GM12878 (cell line): Measurements from ENCODE around the gene PCBD1. TPM values are rescaled to one million over a fixed set of nuclear protein-coding genes. Genes with fewer than 3 reads are reported as not detected.

ENCODE experiments used
- ATAC-seq: fragments of 200-7000 bp; cut with Tn5 transposase; 3 replicates; pipeline ENCODE4 v1.9.1; 2020; ENCODE audit warnings: mild to moderate bottlenecking, moderate library complexity
- BruUV-seq: library from RNA; stranded (reverse); fragments of 400-500 nt; replicated peaks from 2 replicates; lab custom pipeline; 2021; lab: Mats Ljungman, UMichigan
- CTCF ChIA-PET: fragments of 300-600 bp; sonication (Branson Sonifier 250); formaldehyde crosslinking; extraction: SDS; loops from one replicate; lab custom pipeline; 2021; ENCODE audit warnings: inconsistent platforms; lab: Yijun Ruan, JAX
- POLR2A ChIA-PET: fragments of 350-600 bp; formaldehyde crosslinking; extraction: SDS; loops from one replicate; lab custom pipeline; 2021; ENCODE audit warnings: inconsistent platforms; lab: Charles Lee
- RAD21 ChIA-PET: fragments of 300-600 bp; sonication (Branson Sonifier 250); formaldehyde crosslinking; loops from one replicate; lab custom pipeline; 2023; ENCODE audit warnings: antibody characterized with exemption; ENCODE audit not compliant: unreplicated experiment; lab: Charles Lee
- SMC1A ChIA-PET: fragments of 300-600 bp; sonication (Branson Sonifier 250); formaldehyde crosslinking; loops from one replicate; lab custom pipeline; 2023; ENCODE audit not compliant: unreplicated experiment, uncharacterized antibody; lab: Charles Lee
- DNase-seq: peaks from one replicate; pipeline ENCODE4 v3.0.0-alpha.2; 2011; ENCODE audit warnings: low read depth, low spot score
- FAIRE-seq: peaks from 3 replicates; lab custom pipeline; 2011; peaks lifted over from hg19 to GRCh38; lab: Jason Lieb, UNC
- H2AFZ ChIP-seq: 2 replicates; pipeline ENCODE4 v1.6.0; 2011; ENCODE audit warnings: low read depth, low read length, control low read depth; ENCODE audit not compliant: control insufficient read depth
- H3K27ac ChIP-seq: 2 replicates; pipeline ENCODE4 v1.5.1; 2011; ENCODE audit warnings: control low read depth; ENCODE audit not compliant: control insufficient read depth, insufficient read depth
- H3K27me3 ChIP-seq, 2 experiments: replicated peaks in 1 of 2; 2 replicates each; pipeline versions ENCODE4 v1.6.0 to v1.6.1; 2011; ENCODE audit warnings: low read length in 1 of 2; ENCODE audit not compliant: control insufficient read depth in 2 of 2, insufficient read depth in 2 of 2
- H3K36me3 ChIP-seq, 2 experiments: 2 replicates each; pipeline ENCODE4 v1.5.1; 2011; ENCODE audit warnings: low read length in 1 of 2; ENCODE audit not compliant: control insufficient read depth in 2 of 2, insufficient read depth in 2 of 2
- H3K4me1 ChIP-seq: 2 replicates; pipeline ENCODE4 v1.6.1; 2011; ENCODE audit warnings: mild to moderate bottlenecking, low read length, moderate library complexity, mixed read lengths; ENCODE audit not compliant: control insufficient read depth, insufficient read depth
- H3K4me2 ChIP-seq: 2 replicates; pipeline ENCODE4 v1.6.0; 2011; ENCODE audit warnings: control low read depth; ENCODE audit not compliant: control insufficient read depth, insufficient read depth
- H3K4me3 ChIP-seq: fragments of 200-600 bp; sonication (generic); 2 replicates; pipeline ENCODE4 v1.5.1; 2016
- H3K79me2 ChIP-seq: 2 replicates; pipeline ENCODE4 v1.6.0; 2011; ENCODE audit warnings: low read length; ENCODE audit not compliant: control insufficient read depth, insufficient read depth
- H3K9ac ChIP-seq: 2 replicates; pipeline ENCODE4 v1.8.0; 2011; ENCODE audit warnings: low read length, control low read depth, mixed read lengths; ENCODE audit not compliant: control insufficient read depth, insufficient read depth
- H3K9me3 ChIP-seq: replicated peaks from 3 replicates; pipeline ENCODE4 v1.5.1; 2011; ENCODE audit warnings: mild to moderate bottlenecking, low read length; ENCODE audit not compliant: control insufficient read depth, insufficient read depth
- H4K20me1 ChIP-seq: 2 replicates; pipeline ENCODE4 v1.6.0; 2011; ENCODE audit not compliant: control insufficient read depth, insufficient read depth
- ATF7 ChIP-seq: fragments of 450-650 bp; IDR thresholded peaks from 2 replicates; pipeline ENCODE4 v1.6.1; 2016; ENCODE audit warnings: low read depth, mild to moderate bottlenecking
- CBX5 ChIP-seq: sonication (generic); IDR thresholded peaks from 2 replicates; pipeline ENCODE4 v1.6.1; 2016; ENCODE audit warnings: low read depth, moderate library complexity, mild to moderate bottlenecking, inconsistent platforms
- CHD2 ChIP-seq: IDR thresholded peaks from 2 replicates; pipeline ENCODE4 v1.6.1; 2011; ENCODE audit warnings: low read depth, low read length, improper control_type of control experiment, borderline replicate concordance
- ETV6 ChIP-seq, 2 experiments: fragments of 450-650 bp in 1 of 2; IDR thresholded peaks in 1 of 2; conservative IDR thresholded peaks in 1 of 2; 2 replicates each; pipeline ENCODE4 v1.6.1; 2014; ENCODE audit warnings: antibody characterized with exemption in 1 of 2, borderline replicate concordance in 1 of 2, low read depth in 1 of 2, mild to moderate bottlenecking in 1 of 2, moderate library complexity in 1 of 2
- GABPA ChIP-seq: IDR thresholded peaks from 2 replicates; pipeline ENCODE4 v1.6.1; 2014; ENCODE audit warnings: antibody characterized with exemption, low read depth, mild to moderate bottlenecking, inconsistent platforms
- GATAD2B ChIP-seq: fragments of 450-650 bp; conservative IDR thresholded peaks from 2 replicates; pipeline ENCODE4 v1.6.1; 2017; ENCODE audit warnings: low read depth, mild to moderate bottlenecking, moderate library complexity
- IKZF2 ChIP-seq, 2 experiments: fragments of 450-650 bp; IDR thresholded peaks; 2 replicates each; pipeline ENCODE4 v1.6.1; 2017; ENCODE audit warnings: mild to moderate bottlenecking in 2 of 2, moderate library complexity in 2 of 2
- NFXL1 ChIP-seq: fragments of 450-650 bp; IDR thresholded peaks from 2 replicates; pipeline ENCODE4 v1.6.1; 2017; ENCODE audit warnings: antibody characterized with exemption, mild to moderate bottlenecking, borderline replicate concordance
- NRF1 ChIP-seq: conservative IDR thresholded peaks from 2 replicates; pipeline ENCODE4 v1.6.1; 2011; ENCODE audit warnings: mild to moderate bottlenecking, low read depth, low read length, improper control_type of control experiment
- PAX8 ChIP-seq: fragments of 450-650 bp; IDR thresholded peaks from 2 replicates; pipeline ENCODE4 v1.6.1; 2017; ENCODE audit warnings: mild to moderate bottlenecking, moderate library complexity
- RFX5 ChIP-seq: IDR thresholded peaks from 2 replicates; pipeline ENCODE4 v1.6.1; 2011; ENCODE audit warnings: low read depth, low read length, improper control_type of control experiment
- SMAD1 ChIP-seq: fragments of 450-650 bp; IDR thresholded peaks from 2 replicates; pipeline ENCODE4 v1.6.1; 2018; ENCODE audit warnings: mild to moderate bottlenecking, low read depth; ENCODE audit not compliant: partially characterized antibody
- YBX1 ChIP-seq: fragments of 450-650 bp; IDR thresholded peaks from 2 replicates; pipeline ENCODE4 v1.6.1; 2016; ENCODE audit warnings: antibody characterized with exemption
- ZNF622 ChIP-seq: fragments of 450-650 bp; IDR thresholded peaks from 2 replicates; pipeline ENCODE4 v1.6.1; 2017; ENCODE audit warnings: mild to moderate bottlenecking, inconsistent platforms
- ZZZ3 ChIP-seq: IDR thresholded peaks from 2 replicates; pipeline ENCODE4 v1.6.1; 2011; ENCODE audit warnings: low read depth; ENCODE audit not compliant: control insufficient read depth, insufficient read length
- WGBS: methylation state at CpG from one replicate; pipeline ENCODE4 v1.1.6; 2016; ENCODE audit warnings: low lambda C conversion rate; ENCODE audit not compliant: insufficient replicate concordance, insufficient coverage; ENCODE audit errors: missing lambda C conversion rate; 5-methylcytosine and 5-hydroxymethylcytosine counted together
- in situ Hi-C: fragments of 300-500 bp; cut with MboI; formaldehyde crosslinking; loops from 9 replicates; pipeline ENCODE4 v1.14.3; 2018; ENCODE audit warnings: mixed read lengths
- intact Hi-C: fragments of 100-400 bp; cut with micrococcal nuclease; formaldehyde crosslinking; loops from one replicate; pipeline ENCODE4 v1.14.2; 2022; ENCODE audit not compliant: unreplicated experiment
- polyA plus RNA-seq, 11 experiments: library from polyadenylated mRNA; depleted of rRNA in 4 of 11; unstranded in 6 of 11; stranded (reverse) in 5 of 11; fragments of >200 nt; fragmentation: Nextera tagmentation in 4 of 11; fragmentation: Illumina TruSeq in 1 of 11; extraction: Ambion mirVana in 4 of 11; extraction: Trizol in 1 of 11; gene quantifications; 1 replicate in 1 of 11; 2 replicates in 10 of 11; pipeline versions ENCODE4 v1.2.1 to v1.2.3, GENCODE V29; 2011 to 2016; ENCODE audit warnings: inconsistent platforms in 2 of 11, missing spikeins in 2 of 11, low read depth in 1 of 11
- total RNA-seq, 4 experiments: library from RNA; depleted of rRNA in 3 of 4; stranded (reverse); fragments of >200 nt in 3 of 4; fragmentation: Illumina TruSeq in 1 of 4; extraction: Trizol in 1 of 4; gene quantifications; 2 replicates each; pipeline versions ENCODE4 v1.2.1 to v1.2.3, GENCODE V29; 2013 to 2021
- TF ChIP-seq, protein P1 (sequence below): IDR thresholded peaks from 2 replicates; pipeline ENCODE4 v1.6.1; 2012; ENCODE audit warnings: low read depth, low read length, improper control_type of control experiment
- TF ChIP-seq, protein P2 (sequence below): IDR thresholded peaks from 2 replicates; pipeline ENCODE4 v1.6.1; 2011; ENCODE audit warnings: mild to moderate bottlenecking, low read depth, low read length, moderate library complexity; ENCODE audit not compliant: insufficient replicate concordance
- TF ChIP-seq, protein P3 (sequence below): fragments of 450-650 bp; IDR thresholded peaks from 2 replicates; pipeline ENCODE4 v1.6.1; 2017; ENCODE audit warnings: mild to moderate bottlenecking, moderate library complexity

Gene PCBD1
- total and polyA plus RNA-seq, 10 of the 15 experiments (the other 5 are each of a cell fraction or from before 2014, with no cell fraction given), result 5.6 to 66.8 (median 34.2) TPM

DNA sequence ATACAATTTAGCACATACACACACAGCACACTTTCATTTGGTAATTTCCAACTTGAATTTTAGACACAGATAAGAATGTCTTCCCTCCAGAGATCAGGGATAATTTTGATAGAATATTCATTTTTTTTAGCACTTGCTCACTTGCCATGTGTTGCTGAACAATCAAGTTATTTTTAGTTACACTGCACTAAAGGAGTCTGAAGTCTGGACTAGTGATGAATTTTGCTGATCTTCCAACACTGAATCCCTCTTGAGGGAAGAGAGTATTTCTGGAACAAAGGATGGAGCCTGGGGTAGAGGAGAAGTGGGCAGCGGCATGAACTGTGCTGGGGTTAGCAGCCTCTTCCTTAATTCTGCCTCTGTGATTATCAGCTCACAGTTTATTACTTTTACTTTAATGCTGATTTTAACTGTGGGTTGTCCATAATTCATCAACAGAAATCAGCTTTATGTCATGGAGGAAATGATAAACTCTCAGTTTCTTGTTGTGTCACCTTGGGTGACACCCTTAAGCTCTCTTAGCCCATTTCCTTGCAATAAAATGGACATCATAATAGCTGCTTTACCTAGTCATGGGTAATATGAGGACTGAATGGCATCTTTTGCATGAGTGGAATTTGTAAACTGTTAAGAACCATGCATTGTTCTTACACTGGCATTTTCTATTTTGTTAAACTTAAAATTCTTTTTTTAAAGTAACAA is 40.6 kb downstream of the PCBD1 start (continued):
- no peak for TF ChIP-seq NRF1
- no peak for TF ChIP-seq ETV6 (conservative IDR thresholded peaks at IDR 0.05 in 1 of 2, IDR thresholded peaks at IDR 0.05 in 1 of 2; ENCODE audit: borderline replicate concordance in 1 of 2, low read depth in 1 of 2)
- no peak for TF ChIP-seq ATF7
- TF ChIP-seq, protein P1, sequence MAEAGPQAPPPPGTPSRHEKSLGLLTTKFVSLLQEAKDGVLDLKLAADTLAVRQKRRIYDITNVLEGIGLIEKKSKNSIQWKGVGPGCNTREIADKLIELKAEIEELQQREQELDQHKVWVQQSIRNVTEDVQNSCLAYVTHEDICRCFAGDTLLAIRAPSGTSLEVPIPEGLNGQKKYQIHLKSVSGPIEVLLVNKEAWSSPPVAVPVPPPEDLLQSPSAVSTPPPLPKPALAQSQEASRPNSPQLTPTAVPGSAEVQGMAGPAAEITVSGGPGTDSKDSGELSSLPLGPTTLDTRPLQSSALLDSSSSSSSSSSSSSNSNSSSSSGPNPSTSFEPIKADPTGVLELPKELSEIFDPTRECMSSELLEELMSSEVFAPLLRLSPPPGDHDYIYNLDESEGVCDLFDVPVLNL, result no peak
- no peak for TF ChIP-seq SMAD1
- no peak for TF ChIP-seq PAX8
- TF ChIP-seq ZNF622, result no peak
- no peak for TF ChIP-seq GABPA

DNA sequence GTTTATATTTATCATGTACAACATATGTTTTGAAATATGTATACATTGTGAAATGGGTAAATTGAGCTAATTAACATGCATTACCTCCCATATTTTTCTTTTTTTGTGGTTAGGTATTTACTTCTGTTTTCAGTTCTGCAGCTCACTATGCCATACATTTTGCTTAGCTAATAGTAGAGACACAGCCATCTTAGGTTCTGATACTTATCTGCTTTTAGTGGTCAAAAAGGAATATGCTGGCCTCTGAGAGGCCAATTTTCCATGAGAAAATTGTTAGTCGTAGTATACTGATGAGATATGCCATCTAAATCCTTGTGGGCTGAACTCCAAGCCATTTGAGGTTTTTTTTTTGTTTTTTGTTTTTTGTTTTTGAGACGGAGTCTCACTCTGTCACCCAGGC is 41.6 kb downstream of the PCBD1 start:
- Histone ChIP-seq H3K9ac (no peak overlapping the region), H2AFZ (no peak overlapping the region), H3K36me3 (0 out of 4 replicates have a peak, but pooled peaks cover 0 to 2% of the 10 kb centered on the region in 2 experiments), H3K27ac (no peak overlapping the region), H3K4me1 (no peaks in the 10 kb centered on the region), H3K9me3 (no peaks in the 10 kb centered on the region), H4K20me1 (no peaks in the 10 kb centered on the region), H3K4me3 (no peak overlapping the region), H3K4me2 (no peak overlapping the region), H3K27me3 (no peaks in the 10 kb centered on the region), H3K79me2 (no peaks in the 10 kb centered on the region)
- ChIA-PET POLR2A (no interaction called here), SMC1A (interaction anchor here (1.1 to 1.7 kb wide), 3 partner anchors 9 to 25 kb away, joined by 3 to 6 read pairs (median 5); no protein-coding TSS in a partner anchor), RAD21 (no interaction called here), CTCF (interaction anchor here (0.7 to 1.1 kb wide), 2 partner anchors 33 to 416 kb away, joined by 3 read pairs; no protein-coding TSS in a partner anchor)
- DNase-seq (no peak), FAIRE-seq (no peak), ATAC-seq (no peak)
- no TSS peak for BruUV-seq
- 98% methylated on average over 2 of the region's 2 CpGs for WGBS
- in situ Hi-C loops (no loop called here), intact Hi-C loops (no loop called here)
- TF ChIP-seq ZZZ3 (no peak), CBX5 (no peak), RFX5 (no peak), CHD2 (no peak), NFXL1 (no peak), IKZF2 (IDR thresholded peaks at IDR 0.05) (no peak), YBX1 (no peak), GATAD2B (no peak)
- TF ChIP-seq, protein P2, sequence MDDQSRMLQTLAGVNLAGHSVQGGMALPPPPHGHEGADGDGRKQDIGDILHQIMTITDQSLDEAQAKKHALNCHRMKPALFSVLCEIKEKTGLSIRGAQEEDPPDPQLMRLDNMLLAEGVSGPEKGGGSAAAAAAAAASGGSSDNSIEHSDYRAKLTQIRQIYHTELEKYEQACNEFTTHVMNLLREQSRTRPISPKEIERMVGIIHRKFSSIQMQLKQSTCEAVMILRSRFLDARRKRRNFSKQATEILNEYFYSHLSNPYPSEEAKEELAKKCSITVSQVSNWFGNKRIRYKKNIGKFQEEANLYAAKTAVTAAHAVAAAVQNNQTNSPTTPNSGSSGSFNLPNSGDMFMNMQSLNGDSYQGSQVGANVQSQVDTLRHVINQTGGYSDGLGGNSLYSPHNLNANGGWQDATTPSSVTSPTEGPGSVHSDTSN, result no peak
- TF ChIP-seq, protein P3, sequence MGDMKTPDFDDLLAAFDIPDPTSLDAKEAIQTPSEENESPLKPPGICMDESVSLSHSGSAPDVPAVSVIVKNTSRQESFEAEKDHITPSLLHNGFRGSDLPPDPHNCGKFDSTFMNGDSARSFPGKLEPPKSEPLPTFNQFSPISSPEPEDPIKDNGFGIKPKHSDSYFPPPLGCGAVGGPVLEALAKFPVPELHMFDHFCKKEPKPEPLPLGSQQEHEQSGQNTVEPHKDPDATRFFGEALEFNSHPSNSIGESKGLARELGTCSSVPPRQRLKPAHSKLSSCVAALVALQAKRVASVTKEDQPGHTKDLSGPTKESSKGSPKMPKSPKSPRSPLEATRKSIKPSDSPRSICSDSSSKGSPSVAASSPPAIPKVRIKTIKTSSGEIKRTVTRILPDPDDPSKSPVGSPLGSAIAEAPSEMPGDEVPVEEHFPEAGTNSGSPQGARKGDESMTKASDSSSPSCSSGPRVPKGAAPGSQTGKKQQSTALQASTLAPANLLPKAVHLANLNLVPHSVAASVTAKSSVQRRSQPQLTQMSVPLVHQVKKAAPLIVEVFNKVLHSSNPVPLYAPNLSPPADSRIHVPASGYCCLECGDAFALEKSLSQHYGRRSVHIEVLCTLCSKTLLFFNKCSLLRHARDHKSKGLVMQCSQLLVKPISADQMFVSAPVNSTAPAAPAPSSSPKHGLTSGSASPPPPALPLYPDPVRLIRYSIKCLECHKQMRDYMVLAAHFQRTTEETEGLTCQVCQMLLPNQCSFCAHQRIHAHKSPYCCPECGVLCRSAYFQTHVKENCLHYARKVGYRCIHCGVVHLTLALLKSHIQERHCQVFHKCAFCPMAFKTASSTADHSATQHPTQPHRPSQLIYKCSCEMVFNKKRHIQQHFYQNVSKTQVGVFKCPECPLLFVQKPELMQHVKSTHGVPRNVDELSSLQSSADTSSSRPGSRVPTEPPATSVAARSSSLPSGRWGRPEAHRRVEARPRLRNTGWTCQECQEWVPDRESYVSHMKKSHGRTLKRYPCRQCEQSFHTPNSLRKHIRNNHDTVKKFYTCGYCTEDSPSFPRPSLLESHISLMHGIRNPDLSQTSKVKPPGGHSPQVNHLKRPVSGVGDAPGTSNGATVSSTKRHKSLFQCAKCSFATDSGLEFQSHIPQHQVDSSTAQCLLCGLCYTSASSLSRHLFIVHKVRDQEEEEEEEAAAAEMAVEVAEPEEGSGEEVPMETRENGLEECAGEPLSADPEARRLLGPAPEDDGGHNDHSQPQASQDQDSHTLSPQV, result no peak
